ENCODE data around the gene SURF6. TPM values are rescaled to one million over a fixed set of nuclear protein-coding genes. Genes with fewer than 3 reads are reported as not detected.
A peak's percentile ranks its signal among the peaks of the same experiment; 100 is the strongest.
"Not testable (repeated sequence)": the region's sequence is repeated elsewhere in the genome, so short reads cannot be mapped to it uniquely, and the experiment has no call there.

The SURF6 gene
- total RNA-seq, 2 donors from 2014 or later = 8.2 to 13.6 TPM

DNA sequence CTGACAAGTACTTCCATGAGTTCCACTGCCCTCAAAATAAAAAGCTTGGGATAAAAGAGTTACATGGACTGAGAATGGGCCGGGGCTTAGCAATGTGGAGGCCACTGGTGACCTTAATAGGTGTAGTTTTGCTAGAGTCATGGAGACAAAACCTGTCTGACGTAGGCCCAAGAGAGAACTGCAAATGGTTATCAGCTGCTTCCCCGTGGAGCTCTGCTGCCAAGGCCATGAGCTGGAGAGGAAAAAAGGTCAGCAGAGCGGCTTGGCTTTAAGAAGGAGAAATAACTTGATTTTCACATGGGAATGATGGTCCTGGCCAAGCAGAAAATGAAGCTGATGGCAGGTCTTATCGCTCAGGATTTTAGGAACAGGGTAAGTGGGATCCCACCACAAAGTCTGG is 3.7 kb upstream of the SURF6 start:
- TF ChIP-seq, protein P1, sequence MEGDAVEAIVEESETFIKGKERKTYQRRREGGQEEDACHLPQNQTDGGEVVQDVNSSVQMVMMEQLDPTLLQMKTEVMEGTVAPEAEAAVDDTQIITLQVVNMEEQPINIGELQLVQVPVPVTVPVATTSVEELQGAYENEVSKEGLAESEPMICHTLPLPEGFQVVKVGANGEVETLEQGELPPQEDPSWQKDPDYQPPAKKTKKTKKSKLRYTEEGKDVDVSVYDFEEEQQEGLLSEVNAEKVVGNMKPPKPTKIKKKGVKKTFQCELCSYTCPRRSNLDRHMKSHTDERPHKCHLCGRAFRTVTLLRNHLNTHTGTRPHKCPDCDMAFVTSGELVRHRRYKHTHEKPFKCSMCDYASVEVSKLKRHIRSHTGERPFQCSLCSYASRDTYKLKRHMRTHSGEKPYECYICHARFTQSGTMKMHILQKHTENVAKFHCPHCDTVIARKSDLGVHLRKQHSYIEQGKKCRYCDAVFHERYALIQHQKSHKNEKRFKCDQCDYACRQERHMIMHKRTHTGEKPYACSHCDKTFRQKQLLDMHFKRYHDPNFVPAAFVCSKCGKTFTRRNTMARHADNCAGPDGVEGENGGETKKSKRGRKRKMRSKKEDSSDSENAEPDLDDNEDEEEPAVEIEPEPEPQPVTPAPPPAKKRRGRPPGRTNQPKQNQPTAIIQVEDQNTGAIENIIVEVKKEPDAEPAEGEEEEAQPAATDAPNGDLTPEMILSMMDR (IDR thresholded peaks at IDR 0.05) = no peak
- H3K36me3 ChIP-seq = peaks cover 37% of the 10 kb centered on the region
- no peak overlapping the region for H3K27ac ChIP-seq
- no peak for DNase-seq (ENCODE audit: low spot score)
- H3K4me1 ChIP-seq = peaks cover 0 to 25% of the 10 kb centered on the region in 2 donors
- no peaks in the 10 kb centered on the region for H3K9me3 ChIP-seq
- no peaks in the 10 kb centered on the region for H3K27me3 ChIP-seq
- no peak overlapping the region for H3K4me3 ChIP-seq

DNA sequence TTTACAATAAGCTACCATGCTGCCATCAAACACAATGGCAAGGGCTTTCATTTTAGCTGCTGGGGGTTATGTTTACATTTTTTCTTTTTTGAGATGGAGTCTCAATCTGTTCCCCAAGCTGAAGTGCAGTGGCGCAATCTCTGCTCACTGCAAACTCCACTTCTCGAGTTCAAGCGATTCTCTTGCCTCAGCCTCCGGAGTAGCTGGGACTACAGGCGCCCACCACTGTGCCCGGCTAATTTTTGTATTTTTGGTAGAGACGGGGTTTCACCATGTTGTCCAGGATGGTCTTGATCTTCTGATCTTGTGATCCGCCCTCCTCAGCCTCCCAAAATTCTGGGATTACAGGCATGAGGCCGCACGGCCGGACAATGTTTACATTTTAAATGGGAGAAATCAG is 1.1 kb downstream of the SURF6 start:
- H3K27me3 ChIP-seq; H3K27ac ChIP-seq; DNase-seq (ENCODE audit: low spot score); H3K9me3 ChIP-seq: not testable (repeated sequence)
- Histone ChIP-seq H3K4me3 (peak overlapping the region; percentile 80 to 85), H3K36me3 (peaks cover 44% of the 10 kb centered on the region), H3K4me1 (peaks cover 0 to 36% of the 10 kb centered on the region in 2 donors)

DNA sequence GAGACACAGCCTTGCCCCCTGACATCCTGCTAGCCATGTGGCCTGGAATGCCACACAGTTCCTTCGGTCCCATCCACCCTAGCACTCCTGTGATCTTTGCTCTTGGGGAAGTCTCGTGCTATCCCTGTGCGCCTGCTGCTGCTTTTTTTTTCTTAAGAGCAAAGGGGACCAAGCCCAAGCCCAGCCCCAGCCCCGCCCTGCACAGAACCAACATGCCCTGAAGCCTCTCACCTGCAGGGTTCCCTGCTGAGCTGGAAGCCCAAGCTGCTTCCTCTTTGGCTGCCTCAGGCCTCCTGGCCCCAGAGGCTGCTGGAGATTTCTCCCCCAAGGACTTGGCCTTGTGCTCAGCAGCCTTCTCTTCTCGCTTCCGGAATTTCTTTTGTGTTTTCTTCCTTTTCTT is 1.8 kb downstream of the SURF6 start:
- H3K27ac ChIP-seq = no peak overlapping the region
- no peak for DNase-seq (ENCODE audit: low spot score)
- no peaks in the 10 kb centered on the region for H3K9me3 ChIP-seq
- no peak overlapping the region for H3K4me3 ChIP-seq
- TF ChIP-seq, protein P1 (IDR thresholded peaks at IDR 0.05) = no peak
- H3K36me3 ChIP-seq = peaks cover 44% of the 10 kb centered on the region
- H3K4me1 ChIP-seq = peaks cover 0 to 32% of the 10 kb centered on the region in 2 donors
- H3K27me3 ChIP-seq = no peaks in the 10 kb centered on the region

DNA sequence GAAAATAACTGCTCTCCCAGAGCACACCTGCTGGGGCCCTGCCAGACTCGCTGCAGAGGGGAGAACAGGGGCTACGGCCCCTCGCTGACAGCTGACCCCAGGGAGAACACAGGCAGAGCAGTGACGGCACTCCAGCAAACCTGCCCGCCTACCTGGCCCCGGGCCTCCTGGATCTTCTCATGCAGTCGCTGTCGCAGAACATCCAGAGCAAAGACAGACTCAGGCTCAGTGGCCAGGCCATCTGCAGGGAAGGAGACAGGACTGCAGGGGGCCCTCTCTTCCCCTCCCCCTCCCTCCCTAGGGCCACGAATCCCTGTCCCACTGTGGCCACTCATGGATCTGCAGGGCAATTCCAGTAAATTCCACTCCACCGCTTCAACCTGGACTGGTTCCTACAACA is 2.4 kb downstream of the SURF6 start:
- H3K4me3 ChIP-seq = no peak overlapping the region
- no peaks in the 10 kb centered on the region for H3K9me3 ChIP-seq
- H3K36me3 ChIP-seq = peaks cover 44% of the 10 kb centered on the region
- no peak overlapping the region for H3K27ac ChIP-seq
- no peak for DNase-seq (ENCODE audit: low spot score)
- H3K4me1 ChIP-seq = peaks cover 0 to 32% of the 10 kb centered on the region in 2 donors
- TF ChIP-seq, protein P1 (IDR thresholded peaks at IDR 0.05) = no peak
- no peaks in the 10 kb centered on the region for H3K27me3 ChIP-seq

DNA sequence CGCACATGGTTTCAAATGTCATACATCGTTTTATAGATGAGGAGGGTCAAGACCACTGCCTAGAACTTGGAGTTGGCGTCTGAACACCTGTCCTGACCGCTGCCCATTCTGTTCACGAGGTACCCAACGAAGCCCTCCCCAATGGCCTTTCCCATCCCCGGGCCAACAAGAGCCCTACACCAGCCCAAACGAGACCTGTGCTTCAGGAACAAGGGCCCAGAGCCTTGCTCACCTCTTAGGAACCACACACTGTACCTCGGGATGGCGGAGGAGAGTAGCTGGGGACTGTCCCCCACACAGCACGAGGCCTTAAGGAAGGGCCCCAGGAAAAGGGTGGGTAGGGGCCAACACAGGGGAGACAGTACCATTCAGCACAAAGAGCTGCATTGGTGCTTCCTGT is 3.0 kb downstream of the SURF6 start:
- peaks cover 44% of the 10 kb centered on the region for H3K36me3 ChIP-seq

DNA sequence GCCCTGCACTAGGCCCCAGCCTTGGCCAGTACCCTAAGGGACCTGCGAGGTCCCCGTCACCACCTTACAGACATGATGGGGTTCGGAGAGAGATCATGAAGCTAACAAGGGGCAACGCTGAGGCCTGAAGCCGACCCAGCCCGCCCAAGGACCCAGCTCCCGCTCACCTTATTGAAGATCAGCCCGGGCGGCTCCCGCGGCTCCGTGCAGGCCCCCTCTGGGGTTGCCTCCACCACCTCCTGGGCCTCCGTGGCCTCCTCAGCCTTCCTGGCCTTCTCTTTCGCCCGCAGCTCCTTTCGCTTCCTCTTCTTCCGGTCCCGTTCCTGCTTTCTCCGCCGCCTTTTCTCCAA is 3.6 kb downstream of the SURF6 start:
- no peak for DNase-seq (ENCODE audit: low spot score)

More for the DNA sequence above, 3.0 kb downstream of the SURF6 start:
- H3K4me1 ChIP-seq = peaks cover 0 to 32% of the 10 kb centered on the region in 2 donors
- no peaks in the 10 kb centered on the region for H3K27me3 ChIP-seq
- no peak overlapping the region for H3K27ac ChIP-seq
- DNase-seq (ENCODE audit: low spot score) = no peak
- no peak overlapping the region for H3K4me3 ChIP-seq
- H3K9me3 ChIP-seq = no peaks in the 10 kb centered on the region
- TF ChIP-seq, protein P1 (IDR thresholded peaks at IDR 0.05) = no peak

More for the DNA sequence above, 3.6 kb downstream of the SURF6 start:
- Histone ChIP-seq H3K27me3 (no peaks in the 10 kb centered on the region), H3K9me3 (no peaks in the 10 kb centered on the region), H3K36me3 (peaks cover 44% of the 10 kb centered on the region), H3K27ac (no peak overlapping the region), H3K4me1 (peaks cover 0 to 32% of the 10 kb centered on the region in 2 donors), H3K4me3 (no peak overlapping the region)
- TF ChIP-seq, protein P1 (IDR thresholded peaks at IDR 0.05) = no peak

Data from right atrium auricular region (tissue), 2 donors.